ENCODE measurements around the gene PRORP. TPM values are rescaled to one million over a fixed set of nuclear protein-coding genes. Genes with fewer than 3 reads are reported as not detected.

PRORP gene
- total and polyA plus RNA-seq, 2 of the 13 experiments (the other 11 are each of a cell fraction or from before 2014, with no cell fraction given), result 48.9 to 88.7 TPM

DNA sequence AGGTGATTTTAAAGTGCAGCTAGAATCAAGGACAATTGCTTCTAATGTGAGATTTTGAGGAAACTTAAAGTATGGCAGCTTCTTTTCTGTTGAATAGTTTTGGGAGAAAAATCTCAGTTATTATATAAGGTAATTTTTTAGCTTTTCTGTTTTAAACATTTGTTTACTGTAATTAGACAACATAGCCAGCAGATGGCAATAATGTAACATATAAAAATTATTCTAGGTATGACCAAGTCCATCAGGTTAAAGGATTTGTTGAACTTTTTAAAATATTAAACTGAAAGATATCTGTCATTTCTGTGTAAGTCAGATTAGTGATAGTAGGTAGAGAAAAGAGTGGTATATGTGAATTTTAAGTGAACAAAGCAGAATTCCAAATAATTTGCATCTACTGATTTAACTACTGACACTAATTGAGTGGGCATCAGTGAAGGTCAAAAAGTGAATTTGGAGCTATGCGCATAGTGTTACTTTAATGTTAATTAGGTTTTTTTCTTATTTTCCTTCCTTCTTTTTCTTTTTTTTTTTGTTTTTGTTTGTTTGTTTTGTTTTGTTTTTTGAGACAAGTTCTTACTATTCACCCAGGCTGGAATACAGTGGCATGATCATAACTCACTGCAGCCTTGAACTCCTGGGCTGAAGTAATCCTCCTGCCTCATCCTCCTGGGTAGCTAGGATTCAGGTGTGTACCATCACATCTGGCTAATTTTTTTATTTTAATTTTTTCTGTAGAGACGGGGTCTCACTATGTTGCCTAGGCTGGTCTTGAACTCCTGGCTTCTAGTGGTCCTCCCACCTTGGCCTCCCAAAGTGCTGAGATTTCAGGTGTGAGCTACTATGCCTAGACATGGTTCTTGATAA lies 18.6 kb downstream of the PRORP start (continued):
- TF ChIP-seq HBP1 (CRISPR knock-in tag; IDR thresholded peaks at IDR 0.05; ENCODE audit: low read depth) (no peak), ZNF33B (CRISPR knock-in tag; IDR thresholded peaks at IDR 0.05) (no peak), ZNF230 (CRISPR knock-in tag; IDR thresholded peaks at IDR 0.05) (0 out of 2 replicates have a peak, but pooled peaks have one; percentile 56), FOXA3 (CRISPR knock-in tag; IDR thresholded peaks at IDR 0.05) (peak; percentile 51; the same call in 1 of the 2 replicates), DPF2 (CRISPR knock-in tag; IDR thresholded peaks at IDR 0.05; ENCODE audit: borderline replicate concordance, low read depth) (no peak), SMC3 (IDR thresholded peaks at IDR 0.05; ENCODE audit: low read length) (peak; percentile 82), ZNF709 (CRISPR knock-in tag; IDR thresholded peaks at IDR 0.05) (no peak), SOX13 (IDR thresholded peaks at IDR 0.05) (no peak), SOX13 (CRISPR knock-in tag; conservative IDR thresholded peaks at IDR 0.05 in 1 of 2, IDR thresholded peaks at IDR 0.05 in 1 of 2) (no peak), PPARG (CRISPR knock-in tag; conservative IDR thresholded peaks at IDR 0.05) (peak; percentile 31; the same call in 1 of the 2 replicates), XRCC5 (optimal IDR thresholded peaks at IDR 0.05; ENCODE audit: low read length) (no peak), GABPB1 (CRISPR knock-in tag; IDR thresholded peaks at IDR 0.05) (no peak), KDM5A (IDR thresholded peaks at IDR 0.05; ENCODE audit: borderline replicate concordance, low read length) (peak; percentile 80; the same call in 1 of the 2 replicates), NCOA5 (CRISPR knock-in tag; IDR thresholded peaks at IDR 0.05) (no peak), ZNF24 (IDR thresholded peaks at IDR 0.05) (peak; percentile 41; the same call in 1 of the 2 replicates), SMARCC2 (IDR thresholded peaks at IDR 0.05) (no peak), ZNF12 (CRISPR knock-in tag; IDR thresholded peaks at IDR 0.05) (no peak), MAZ (IDR thresholded peaks at IDR 0.05; ENCODE audit: borderline replicate concordance, low read depth, low read length) (no peak), MAZ (CRISPR knock-in tag; IDR thresholded peaks at IDR 0.05; ENCODE audit: low read depth) (no peak), DNMT3B (CRISPR knock-in tag; conservative IDR thresholded peaks at IDR 0.05) (no peak), PLRG1 (conservative IDR thresholded peaks at IDR 0.05) (no peak), NCOA2 (CRISPR knock-in tag; IDR thresholded peaks at IDR 0.05) (no peak), MED8 (CRISPR knock-in tag; IDR thresholded peaks at IDR 0.05; ENCODE audit: insufficient replicate concordance) (no peak), LCORL (IDR thresholded peaks at IDR 0.05) (peak; percentile 40; the same call in 1 of the 2 replicates), LCORL (CRISPR knock-in tag; IDR thresholded peaks at IDR 0.05) (no peak), ZNF101 (CRISPR knock-in tag; IDR thresholded peaks at IDR 0.05; ENCODE audit: borderline replicate concordance, low read depth) (0 out of 2 replicates have a peak, but pooled peaks have one; percentile 68)
- TF ChIP-seq, protein P1, sequence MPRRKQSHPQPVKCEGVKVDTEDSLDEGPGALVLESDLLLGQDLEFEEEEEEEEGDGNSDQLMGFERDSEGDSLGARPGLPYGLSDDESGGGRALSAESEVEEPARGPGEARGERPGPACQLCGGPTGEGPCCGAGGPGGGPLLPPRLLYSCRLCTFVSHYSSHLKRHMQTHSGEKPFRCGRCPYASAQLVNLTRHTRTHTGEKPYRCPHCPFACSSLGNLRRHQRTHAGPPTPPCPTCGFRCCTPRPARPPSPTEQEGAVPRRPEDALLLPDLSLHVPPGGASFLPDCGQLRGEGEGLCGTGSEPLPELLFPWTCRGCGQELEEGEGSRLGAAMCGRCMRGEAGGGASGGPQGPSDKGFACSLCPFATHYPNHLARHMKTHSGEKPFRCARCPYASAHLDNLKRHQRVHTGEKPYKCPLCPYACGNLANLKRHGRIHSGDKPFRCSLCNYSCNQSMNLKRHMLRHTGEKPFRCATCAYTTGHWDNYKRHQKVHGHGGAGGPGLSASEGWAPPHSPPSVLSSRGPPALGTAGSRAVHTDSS (CRISPR knock-in tag; conservative IDR thresholded peaks at IDR 0.05), result no peak
- TF ChIP-seq, protein P2, sequence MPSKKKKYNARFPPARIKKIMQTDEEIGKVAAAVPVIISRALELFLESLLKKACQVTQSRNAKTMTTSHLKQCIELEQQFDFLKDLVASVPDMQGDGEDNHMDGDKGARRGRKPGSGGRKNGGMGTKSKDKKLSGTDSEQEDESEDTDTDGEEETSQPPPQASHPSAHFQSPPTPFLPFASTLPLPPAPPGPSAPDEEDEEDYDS (CRISPR knock-in tag; IDR thresholded peaks at IDR 0.05), result peak; percentile 14; the same call in 1 of the 2 replicates

Measured in HepG2 (cell line).